HG03108 (cell line): Measurements from ENCODE around the gene AASS.

Experiments
- ATAC-seq: cut with Tn5 transposase; IDR thresholded peaks from one replicate; pipeline ENCODE4 v1.9.1; 2021; ENCODE audit warnings: moderate library complexity; ENCODE audit not compliant: unreplicated experiment

Gene AASS

GRCh38 chr7:122123746-122124145, 20.3 kb downstream of the AASS start:
- no peak for ATAC-seq

- no peak for ATAC-seq
Measured at GRCh38 chr7:122118757-122119156, 25.3 kb downstream of the AASS start.

GRCh38 chr7:122103064-122103463, 41.0 kb downstream of the AASS start:
- ATAC-seq = no peak

GRCh38 chr7:122100021-122100420, 44.0 kb downstream of the AASS start:
- ATAC-seq = no peak

DNA sequence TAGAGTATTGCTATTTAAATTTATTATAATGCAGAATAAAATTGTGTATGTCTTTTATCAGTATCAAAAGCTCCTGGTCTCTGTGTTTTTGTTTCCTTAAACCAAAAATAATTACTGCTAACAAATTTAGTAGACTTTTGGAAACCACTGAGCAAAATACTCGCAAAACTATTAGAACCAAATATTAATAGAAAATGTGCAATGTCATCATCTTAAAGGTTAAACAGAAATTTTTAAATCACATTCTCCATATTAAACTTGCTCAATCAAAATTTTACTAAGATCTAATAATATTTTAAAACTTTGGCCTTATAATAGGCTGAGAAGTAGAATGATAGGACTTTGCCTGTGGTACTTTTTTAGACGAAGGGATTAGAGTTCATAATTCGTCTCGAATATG, 48.4 kb downstream of the AASS start:
- ATAC-seq = no peak

DNA sequence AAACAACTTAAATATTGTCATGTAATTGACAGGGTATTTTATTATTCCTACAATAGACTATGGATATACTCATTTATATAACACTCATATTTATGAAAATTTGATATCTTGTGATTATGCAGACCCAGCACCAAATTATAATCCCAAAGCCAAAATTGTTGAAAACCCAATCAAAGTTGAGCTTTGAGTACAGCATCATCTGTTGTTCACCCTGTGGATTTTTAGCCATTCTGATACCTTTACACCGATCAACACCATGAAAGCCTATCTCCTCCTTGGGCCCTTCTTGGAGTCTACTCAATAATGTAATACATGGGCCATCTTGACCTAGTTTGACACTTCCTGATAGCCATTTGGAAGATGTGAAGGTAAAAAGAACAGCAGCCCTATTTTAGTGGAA, 49.5 kb downstream of the AASS start:
- ATAC-seq = no peak

DNA sequence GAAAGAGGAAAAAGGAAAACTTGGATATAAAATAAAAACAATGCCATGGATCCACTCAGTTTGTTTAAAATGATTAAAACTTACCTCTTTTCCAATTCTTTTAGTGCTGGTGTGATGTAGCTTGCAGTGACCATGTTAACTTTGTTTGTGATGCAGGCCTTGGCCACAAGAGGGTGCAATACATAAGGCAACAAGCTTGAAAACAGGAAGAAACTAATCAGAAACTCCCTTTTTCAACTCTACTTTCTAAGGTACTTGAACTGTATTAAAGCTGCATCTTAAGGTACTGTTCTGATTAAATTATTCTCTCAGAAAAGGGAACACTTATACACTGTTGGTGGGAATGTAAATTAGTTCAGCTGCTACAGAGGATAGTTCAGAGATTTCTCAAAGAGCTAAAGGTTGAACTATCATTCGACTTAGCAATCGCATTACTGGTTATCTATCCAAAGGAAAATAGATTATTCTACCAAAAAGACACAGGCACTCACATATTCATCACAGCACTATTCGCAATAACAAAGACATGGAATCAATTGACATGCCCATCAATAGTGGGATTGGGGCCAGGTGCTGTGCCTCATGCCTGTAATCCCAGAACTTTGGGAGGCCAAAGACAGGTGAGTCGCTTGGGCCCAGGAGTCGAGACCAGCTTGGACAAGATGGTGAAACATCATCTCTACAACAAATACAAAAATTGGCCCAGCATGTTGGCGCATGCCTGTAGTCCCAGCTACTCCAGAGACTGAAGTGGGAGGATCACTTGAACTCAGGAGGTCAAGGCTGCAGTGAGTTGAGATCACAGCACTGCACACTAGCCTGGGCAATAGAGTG, 50.9 kb downstream of the AASS start:
- ATAC-seq = no peak

DNA sequence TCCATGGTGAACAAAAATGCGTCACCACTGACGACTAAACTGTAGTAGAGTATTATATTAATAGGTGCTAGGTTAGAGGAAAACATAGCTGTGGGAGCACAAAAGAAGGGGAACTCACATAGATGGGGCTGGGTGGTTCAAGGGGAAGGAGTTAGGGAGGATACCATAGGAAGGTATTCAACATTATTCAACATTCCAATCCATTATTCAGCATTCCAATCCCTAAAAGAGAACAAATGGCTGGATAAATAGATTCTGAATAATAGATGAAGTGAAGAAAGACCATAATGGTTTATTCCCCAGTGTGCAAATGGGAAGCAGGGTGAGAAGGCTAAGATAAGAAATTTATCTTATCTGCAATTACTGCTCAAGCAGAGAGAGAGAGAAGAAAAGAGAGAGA, 61.4 kb downstream of the AASS start:
- ATAC-seq = no peak

GRCh38 chr7:122082160-122082559, 61.9 kb downstream of the AASS start:
- no peak for ATAC-seq

GRCh38 chr7:122073635-122074034, 70.4 kb downstream of the AASS start:
- ATAC-seq = no peak

DNA sequence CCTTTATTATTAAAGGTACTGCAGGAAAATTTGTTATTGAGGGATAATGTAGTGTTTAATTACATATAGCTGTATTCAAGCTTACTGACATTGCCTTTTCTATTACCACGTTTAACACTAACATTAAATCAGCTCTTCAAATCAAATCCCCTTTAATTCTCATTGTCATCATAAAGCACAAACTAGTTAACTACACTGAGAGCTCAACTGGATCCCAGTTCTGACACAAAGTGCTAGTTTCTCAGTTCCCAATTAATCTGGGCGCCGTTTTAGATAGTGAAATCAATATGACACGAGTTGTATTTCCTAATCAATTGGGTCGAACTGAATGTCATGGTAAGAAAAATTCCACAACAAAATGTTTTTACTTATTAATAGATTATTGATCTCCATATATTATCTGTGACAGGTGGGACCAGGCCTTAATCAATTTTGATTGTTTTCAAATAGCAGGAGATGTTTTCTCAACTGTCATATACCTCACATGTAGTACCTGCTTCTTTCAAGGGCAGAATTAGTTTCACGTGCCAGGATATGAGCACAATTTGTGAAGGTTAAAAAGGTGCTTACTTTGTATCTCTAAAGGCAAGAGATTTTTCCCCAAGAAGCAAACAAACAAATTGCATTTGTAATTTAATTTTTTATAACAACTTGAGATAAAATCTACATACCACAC, 71.0 kb downstream of the AASS start:
- ATAC-seq = no peak

DNA sequence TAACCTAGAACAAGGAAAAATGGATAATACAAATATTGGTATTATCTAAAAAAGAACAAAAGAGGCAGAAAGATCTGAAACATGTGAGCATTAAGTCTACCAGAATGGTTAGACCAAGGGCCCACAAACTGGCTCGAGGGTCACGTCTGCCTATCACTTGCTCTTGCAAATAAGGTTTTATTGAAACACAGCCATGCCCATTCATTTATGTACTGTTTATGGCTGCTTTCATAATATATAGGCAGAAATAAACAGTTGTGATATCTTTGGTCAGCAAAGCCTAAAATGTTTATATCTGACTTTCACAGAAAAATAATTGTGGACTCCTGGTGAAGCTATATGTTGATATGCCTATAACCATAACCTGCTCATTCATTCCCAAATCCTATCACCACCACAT, 71.8 kb downstream of the AASS start:
- ATAC-seq = no peak

DNA sequence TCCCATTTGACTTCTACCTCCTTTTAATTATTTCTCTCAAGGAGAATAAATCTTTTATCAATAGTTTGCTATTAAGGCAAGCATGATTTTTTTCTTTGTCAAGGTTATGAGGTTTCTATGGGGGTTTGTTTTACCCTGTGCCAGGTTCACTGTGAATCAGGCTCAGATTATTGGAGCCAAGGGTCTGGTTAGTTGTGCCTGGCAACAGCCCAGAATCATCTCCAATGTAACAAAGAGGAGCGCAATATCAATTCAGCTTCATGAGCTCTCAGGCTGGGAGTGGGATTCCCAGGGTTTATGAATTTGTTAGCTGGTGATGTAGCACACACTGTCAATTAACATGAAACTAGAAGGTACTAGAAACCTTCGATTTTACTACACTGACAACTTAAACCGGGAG, 73.2 kb downstream of the AASS start:
- no peak for ATAC-seq

DNA sequence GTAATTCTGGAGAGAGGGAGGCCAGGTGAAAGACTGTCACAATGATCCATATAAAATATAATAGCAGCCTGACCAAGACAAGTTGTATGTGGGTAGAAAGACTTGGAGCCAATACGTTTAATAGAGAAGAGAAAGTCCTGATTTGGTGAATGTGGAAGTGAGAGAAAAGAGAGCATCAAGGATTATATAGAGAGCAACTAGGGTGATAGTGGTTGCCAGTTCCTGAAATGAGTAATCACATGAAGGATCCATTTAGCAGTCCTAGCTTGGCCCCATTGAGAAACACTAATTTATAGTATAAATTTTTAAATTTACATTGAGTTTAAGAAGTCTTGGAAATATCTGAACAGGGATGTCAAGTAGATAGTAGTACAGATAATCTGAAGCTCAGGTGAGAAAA, 74.0 kb downstream of the AASS start:
- no peak for ATAC-seq

GRCh38 chr7:122068999-122069398, 75.0 kb downstream of the AASS start:
- ATAC-seq = no peak

DNA sequence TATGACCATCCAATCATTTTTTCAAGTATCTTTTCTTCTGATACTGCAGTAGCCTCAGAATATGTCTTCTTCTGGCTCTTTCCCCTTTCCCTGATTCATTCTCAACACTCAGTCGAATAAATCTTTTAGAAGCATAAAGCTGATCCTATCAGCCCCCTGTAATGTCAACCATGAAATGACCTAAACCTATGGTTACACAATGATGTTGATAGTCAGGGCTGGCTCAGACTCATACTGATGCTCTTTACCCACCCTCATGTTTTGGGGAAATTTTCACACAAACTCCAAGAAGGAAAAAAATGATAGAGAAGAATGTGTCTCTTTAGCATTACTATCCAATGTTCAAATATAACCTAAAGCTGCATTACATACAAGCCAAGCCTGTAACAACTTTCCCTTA, 76.0 kb downstream of the AASS start:
- ATAC-seq = no peak

GRCh38 chr7:122067077-122067476, 77.0 kb downstream of the AASS start:
- ATAC-seq = no peak

DNA sequence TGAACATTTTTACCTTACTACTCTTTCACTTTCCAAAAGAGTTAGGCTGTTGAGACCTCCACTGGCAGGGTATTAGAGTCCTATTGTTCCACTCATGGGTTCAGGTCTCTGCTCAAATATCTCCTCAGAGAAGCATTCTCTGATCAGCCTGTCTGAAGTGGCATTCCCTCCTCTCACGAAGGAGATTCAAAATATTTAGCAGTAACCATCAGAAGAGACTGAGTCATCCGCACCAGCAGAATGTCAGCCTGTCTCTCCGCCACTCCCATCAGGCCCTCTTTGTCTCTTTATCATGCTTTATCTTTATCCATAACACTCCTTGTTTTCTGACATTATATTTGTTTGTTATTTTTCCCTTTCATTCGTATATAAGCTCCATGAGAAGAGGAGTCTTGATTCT, 79.1 kb downstream of the AASS start:
- ATAC-seq = no peak

DNA sequence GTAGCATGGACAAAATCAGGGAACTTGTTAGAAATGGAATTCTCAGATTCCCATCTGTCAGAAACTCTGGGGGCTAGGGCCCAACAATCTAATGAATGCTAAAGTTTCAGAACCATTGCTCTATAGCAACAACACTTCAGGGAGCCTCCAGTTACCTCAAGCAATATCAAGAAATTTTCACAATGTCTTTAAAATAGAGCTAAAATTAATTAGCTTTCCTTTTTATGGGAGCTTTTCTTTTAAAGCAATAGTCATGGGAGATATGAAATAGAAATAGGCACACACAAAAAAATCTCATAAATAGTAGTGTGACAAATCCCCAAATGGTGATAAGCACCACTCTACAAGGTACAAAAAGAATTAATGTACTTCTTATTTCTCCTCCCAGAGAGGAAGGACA, 80.9 kb downstream of the AASS start:
- no peak for ATAC-seq

GRCh38 chr7:122059542-122059941, 84.5 kb downstream of the AASS start:
- no peak for ATAC-seq

DNA sequence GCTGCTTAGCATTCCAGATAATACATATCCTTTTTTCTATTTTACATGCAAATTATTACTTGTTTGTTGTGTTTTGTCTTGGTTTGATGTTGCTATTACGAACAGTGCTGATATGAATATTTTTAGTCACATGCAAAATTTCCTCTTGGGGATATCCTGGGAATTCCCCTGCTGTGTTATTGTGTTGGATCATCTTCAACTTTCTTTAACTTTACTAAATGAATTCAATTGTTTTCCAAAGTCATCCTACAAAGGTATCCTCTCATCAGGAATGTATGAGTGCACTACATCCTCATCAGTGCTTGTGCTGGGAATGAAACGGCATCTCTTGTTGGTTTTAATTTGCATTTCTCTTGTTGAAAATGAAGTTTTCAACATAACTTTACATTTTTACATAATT, 87.1 kb downstream of the AASS start:
- ATAC-seq = no peak

DNA sequence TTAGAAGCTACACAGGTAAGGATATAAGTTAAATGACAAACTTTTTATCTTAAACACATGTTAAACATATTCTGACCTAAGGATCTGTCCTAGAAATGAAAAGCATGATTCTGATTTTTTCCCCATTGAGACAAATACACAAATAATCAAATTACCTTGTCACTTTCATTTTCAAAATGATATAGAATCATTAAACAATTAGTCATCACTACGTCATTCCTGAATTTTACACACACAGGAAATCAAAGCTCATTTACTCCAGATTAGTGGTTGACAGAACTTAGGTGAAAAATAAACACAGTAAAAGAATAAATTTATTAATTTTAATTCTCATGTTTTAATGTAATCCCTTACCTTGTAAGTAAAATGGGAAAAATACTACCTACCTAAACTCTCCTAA, 89.0 kb downstream of the AASS start:
- ATAC-seq = no peak

DNA sequence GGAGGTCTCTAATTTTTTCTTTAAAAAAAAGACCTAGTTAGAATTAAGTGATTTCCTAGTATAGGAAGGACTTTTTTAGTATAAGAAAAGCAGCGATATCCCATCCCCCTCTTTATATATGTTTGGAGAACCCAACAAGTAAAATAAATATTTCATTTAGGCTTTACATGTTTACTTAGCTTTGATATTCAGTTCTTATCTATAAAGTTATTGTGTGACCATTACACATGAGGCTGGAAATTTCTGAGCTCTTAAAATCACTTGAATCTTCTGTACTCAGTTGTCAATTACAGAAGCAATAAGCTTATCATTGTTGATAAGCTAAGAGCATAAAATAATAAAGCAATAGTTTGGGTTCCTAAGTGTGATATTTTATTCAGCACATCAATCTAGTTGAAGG, 89.7 kb downstream of the AASS start:
- no peak for ATAC-seq
